ENCODE measurements around the gene PKDREJ.
A peak's percentile ranks its signal among the peaks of the same experiment; 100 is the strongest.

GRCh38 chr22:46250035-46250782 lies 12.9 kb downstream of the PKDREJ start, which contains the start of gene CDPF1:
- TF ChIP-seq EZH2 (IDR thresholded peaks at IDR 0.05; ENCODE audit: borderline replicate concordance, insufficient read depth, low read length, poor library complexity, severe bottlenecking): no peak
- TF ChIP-seq EP300 (conservative IDR thresholded peaks at IDR 0.05; ENCODE audit: poor library complexity, severe bottlenecking): no peak
- TF ChIP-seq CTCF (IDR thresholded peaks at IDR 0.05; ENCODE audit: poor library complexity, severe bottlenecking): peak; percentile 38
- TF ChIP-seq RAD21 (conservative IDR thresholded peaks at IDR 0.05): no peak
- peak; percentile 79 for TF ChIP-seq POLR2AphosphoS5 (IDR thresholded peaks at IDR 0.05)
- no peak for TF ChIP-seq REST (IDR thresholded peaks at IDR 0.05; ENCODE audit: borderline replicate concordance)
- peak; percentile 67 for TF ChIP-seq MXI1 (conservative IDR thresholded peaks at IDR 0.05; ENCODE audit: poor library complexity, severe bottlenecking)
